GM12878 (cell line): Measurements from ENCODE around the gene GATA2. TPM values are rescaled to one million over a fixed set of nuclear protein-coding genes. Genes with fewer than 3 reads are reported as not detected.

Experiments
- ATAC-seq: fragments of 200-7000 bp; cut with Tn5 transposase; 3 replicates; pipeline ENCODE4 v1.9.1; 2020; ENCODE audit warnings: mild to moderate bottlenecking, moderate library complexity
- BruUV-seq: library from RNA; stranded (reverse); fragments of 400-500 nt; replicated peaks from 2 replicates; lab custom pipeline; 2021; lab: Mats Ljungman, UMichigan
- CTCF ChIA-PET: fragments of 300-600 bp; sonication (Branson Sonifier 250); formaldehyde crosslinking; extraction: SDS; loops from one replicate; lab custom pipeline; 2021; ENCODE audit warnings: inconsistent platforms; lab: Yijun Ruan, JAX
- POLR2A ChIA-PET: fragments of 350-600 bp; formaldehyde crosslinking; extraction: SDS; loops from one replicate; lab custom pipeline; 2021; ENCODE audit warnings: inconsistent platforms; lab: Charles Lee
- RAD21 ChIA-PET: fragments of 300-600 bp; sonication (Branson Sonifier 250); formaldehyde crosslinking; loops from one replicate; lab custom pipeline; 2023; ENCODE audit warnings: antibody characterized with exemption; ENCODE audit not compliant: unreplicated experiment; lab: Charles Lee
- SMC1A ChIA-PET: fragments of 300-600 bp; sonication (Branson Sonifier 250); formaldehyde crosslinking; loops from one replicate; lab custom pipeline; 2023; ENCODE audit not compliant: unreplicated experiment, uncharacterized antibody; lab: Charles Lee
- DNase-seq: peaks from one replicate; pipeline ENCODE4 v3.0.0-alpha.2; 2011; ENCODE audit warnings: low read depth, low spot score
- FAIRE-seq: peaks from 3 replicates; lab custom pipeline; 2011; peaks lifted over from hg19 to GRCh38; lab: Jason Lieb, UNC
- H2AFZ ChIP-seq: 2 replicates; pipeline ENCODE4 v1.6.0; 2011; ENCODE audit warnings: low read depth, low read length, control low read depth; ENCODE audit not compliant: control insufficient read depth
- H3K27ac ChIP-seq: 2 replicates; pipeline ENCODE4 v1.5.1; 2011; ENCODE audit warnings: control low read depth; ENCODE audit not compliant: control insufficient read depth, insufficient read depth
- H3K27me3 ChIP-seq, 2 experiments: replicated peaks in 1 of 2; 2 replicates each; pipeline versions ENCODE4 v1.6.0 to v1.6.1; 2011; ENCODE audit warnings: low read length in 1 of 2; ENCODE audit not compliant: control insufficient read depth in 2 of 2, insufficient read depth in 2 of 2
- H3K36me3 ChIP-seq, 2 experiments: 2 replicates each; pipeline ENCODE4 v1.5.1; 2011; ENCODE audit warnings: low read length in 1 of 2; ENCODE audit not compliant: control insufficient read depth in 2 of 2, insufficient read depth in 2 of 2
- H3K4me1 ChIP-seq: 2 replicates; pipeline ENCODE4 v1.6.1; 2011; ENCODE audit warnings: mild to moderate bottlenecking, low read length, moderate library complexity, mixed read lengths; ENCODE audit not compliant: control insufficient read depth, insufficient read depth
- H3K4me2 ChIP-seq: 2 replicates; pipeline ENCODE4 v1.6.0; 2011; ENCODE audit warnings: control low read depth; ENCODE audit not compliant: control insufficient read depth, insufficient read depth
- H3K4me3 ChIP-seq: fragments of 200-600 bp; sonication (generic); 2 replicates; pipeline ENCODE4 v1.5.1; 2016
- H3K79me2 ChIP-seq: 2 replicates; pipeline ENCODE4 v1.6.0; 2011; ENCODE audit warnings: low read length; ENCODE audit not compliant: control insufficient read depth, insufficient read depth
- H3K9ac ChIP-seq: 2 replicates; pipeline ENCODE4 v1.8.0; 2011; ENCODE audit warnings: low read length, control low read depth, mixed read lengths; ENCODE audit not compliant: control insufficient read depth, insufficient read depth
- H3K9me3 ChIP-seq: replicated peaks from 3 replicates; pipeline ENCODE4 v1.5.1; 2011; ENCODE audit warnings: mild to moderate bottlenecking, low read length; ENCODE audit not compliant: control insufficient read depth, insufficient read depth
- H4K20me1 ChIP-seq: 2 replicates; pipeline ENCODE4 v1.6.0; 2011; ENCODE audit not compliant: control insufficient read depth, insufficient read depth
- ATF3 ChIP-seq: IDR thresholded peaks from 2 replicates; pipeline ENCODE4 v1.6.1; 2011; ENCODE audit warnings: low read depth, mild to moderate bottlenecking, low read length, moderate library complexity, borderline replicate concordance; ENCODE audit errors: extremely low read depth
- BHLHE40 ChIP-seq, 2 experiments: fragments of 450-650 bp in 1 of 2; IDR thresholded peaks; 2 replicates each; pipeline ENCODE4 v1.6.1; 2011 to 2017; ENCODE audit warnings: low read depth in 2 of 2, borderline replicate concordance in 1 of 2, improper control_type of control experiment in 1 of 2, low read length in 1 of 2, mild to moderate bottlenecking in 1 of 2
- ESRRA ChIP-seq: IDR thresholded peaks from 2 replicates; pipeline ENCODE4 v1.6.1; 2012; ENCODE audit warnings: mild to moderate bottlenecking, low read length, improper control_type of control experiment
- KAT2A ChIP-seq: conservative IDR thresholded peaks from 2 replicates; pipeline ENCODE4 v1.6.1; 2011; ENCODE audit warnings: low read depth, low read length; ENCODE audit not compliant: control insufficient read depth
- KLF5 ChIP-seq: fragments of 450-650 bp; IDR thresholded peaks from 2 replicates; pipeline ENCODE4 v1.6.1; 2014; ENCODE audit warnings: mild to moderate bottlenecking; ENCODE audit not compliant: partially characterized antibody
- NFXL1 ChIP-seq: fragments of 450-650 bp; IDR thresholded peaks from 2 replicates; pipeline ENCODE4 v1.6.1; 2017; ENCODE audit warnings: antibody characterized with exemption, mild to moderate bottlenecking, borderline replicate concordance
- NR2C1 ChIP-seq: fragments of 450-650 bp; IDR thresholded peaks from 2 replicates; pipeline ENCODE4 v1.6.1; 2017; ENCODE audit warnings: antibody characterized with exemption, mild to moderate bottlenecking, moderate library complexity
- POLR2AphosphoS5 ChIP-seq: IDR thresholded peaks from 2 replicates; pipeline ENCODE4 v1.6.1; 2011; ENCODE audit warnings: mild to moderate bottlenecking, low read length, inconsistent platforms
- SIN3A ChIP-seq: IDR thresholded peaks from 2 replicates; pipeline ENCODE4 v1.6.1; 2012; ENCODE audit warnings: low read depth, low read length, improper control_type of control experiment
- SMARCA5 ChIP-seq: fragments of 450-650 bp; IDR thresholded peaks from 2 replicates; pipeline ENCODE4 v1.6.1; 2017; ENCODE audit warnings: mild to moderate bottlenecking
- SP1 ChIP-seq: IDR thresholded peaks from one replicate; pipeline ENCODE4 v1.6.1; 2011; ENCODE audit warnings: low read depth, low read length
- ZBTB33 ChIP-seq: fragments of 450-650 bp; IDR thresholded peaks from 2 replicates; pipeline ENCODE4 v1.6.1; 2017; ENCODE audit warnings: mild to moderate bottlenecking
- ZNF24 ChIP-seq: fragments of 450-650 bp; IDR thresholded peaks from 2 replicates; pipeline ENCODE4 v1.6.1; 2017; ENCODE audit warnings: antibody characterized with exemption, mild to moderate bottlenecking
- WGBS: methylation state at CpG from one replicate; pipeline ENCODE4 v1.1.6; 2016; ENCODE audit warnings: low lambda C conversion rate; ENCODE audit not compliant: insufficient replicate concordance, insufficient coverage; ENCODE audit errors: missing lambda C conversion rate; 5-methylcytosine and 5-hydroxymethylcytosine counted together
- in situ Hi-C: fragments of 300-500 bp; cut with MboI; formaldehyde crosslinking; loops from 9 replicates; pipeline ENCODE4 v1.14.3; 2018; ENCODE audit warnings: mixed read lengths
- intact Hi-C: fragments of 100-400 bp; cut with micrococcal nuclease; formaldehyde crosslinking; loops from one replicate; pipeline ENCODE4 v1.14.2; 2022; ENCODE audit not compliant: unreplicated experiment
- polyA plus RNA-seq, 11 experiments: library from polyadenylated mRNA; depleted of rRNA in 4 of 11; unstranded in 6 of 11; stranded (reverse) in 5 of 11; fragments of >200 nt; fragmentation: Nextera tagmentation in 4 of 11; fragmentation: Illumina TruSeq in 1 of 11; extraction: Ambion mirVana in 4 of 11; extraction: Trizol in 1 of 11; gene quantifications; 1 replicate in 1 of 11; 2 replicates in 10 of 11; pipeline versions ENCODE4 v1.2.1 to v1.2.3, GENCODE V29; 2011 to 2016; ENCODE audit warnings: inconsistent platforms in 2 of 11, missing spikeins in 2 of 11, low read depth in 1 of 11
- total RNA-seq, 4 experiments: library from RNA; depleted of rRNA in 3 of 4; stranded (reverse); fragments of >200 nt in 3 of 4; fragmentation: Illumina TruSeq in 1 of 4; extraction: Trizol in 1 of 4; gene quantifications; 2 replicates each; pipeline versions ENCODE4 v1.2.1 to v1.2.3, GENCODE V29; 2013 to 2021
- TF ChIP-seq, protein P1 (sequence below): fragments of 450-650 bp; IDR thresholded peaks from 2 replicates; pipeline ENCODE4 v1.6.1; 2016; ENCODE audit warnings: mild to moderate bottlenecking

GATA2 gene
- total and polyA plus RNA-seq, 10 of the 15 experiments (the other 5 are each of a cell fraction or from before 2014, with no cell fraction given) = 0.56 TPM; not detected in 9

DNA sequence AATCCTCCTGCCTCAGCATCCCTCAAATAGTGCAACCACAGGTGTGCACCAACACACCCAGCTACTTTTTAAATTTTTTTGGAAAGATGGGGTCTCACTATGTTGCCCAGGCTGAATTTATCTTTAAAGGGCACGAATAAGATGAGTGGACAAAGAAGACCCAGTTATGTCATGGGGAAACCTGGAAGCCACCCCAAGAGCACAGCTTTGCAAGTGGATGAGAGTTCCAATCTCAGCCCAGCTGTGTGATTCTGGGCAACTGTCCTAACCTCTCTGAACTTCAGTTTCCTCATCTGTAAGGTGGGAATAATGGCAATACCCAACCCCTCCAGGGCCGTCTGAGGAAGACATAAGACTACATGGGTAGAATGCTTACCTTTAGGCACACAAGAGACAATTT, 58.5 kb downstream of the GATA2 start (continued):
- no peak for TF ChIP-seq KLF5

DNA sequence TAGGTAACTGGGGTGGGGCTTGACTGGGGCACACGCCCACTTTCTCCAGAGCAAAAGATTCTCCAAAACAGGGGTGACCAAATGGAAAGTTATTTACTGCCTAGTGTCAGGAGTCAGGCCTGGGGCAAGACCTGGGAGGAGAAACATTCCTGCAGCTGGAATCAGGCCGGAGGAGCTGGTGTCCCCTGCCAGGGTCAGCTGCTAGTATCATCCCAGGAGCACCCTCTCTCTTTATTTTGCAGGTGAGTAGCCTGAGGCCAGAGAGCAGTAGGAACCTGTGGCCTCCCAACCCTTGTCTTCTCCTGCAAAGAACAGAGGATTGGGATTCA, 59.2 kb downstream of the GATA2 start:
- TF ChIP-seq POLR2AphosphoS5 (no peak), NFXL1 (no peak), ESRRA (no peak), SP1 (no peak), KAT2A (no peak), SMARCA5 (no peak), NR2C1 (no peak), ZNF24 (no peak), SIN3A (no peak), ZBTB33 (no peak), ATF3 (no peak), BHLHE40 (IDR thresholded peaks at IDR 0.05; ENCODE audit: borderline replicate concordance in 1 of 2, low read depth in 2 of 2, low read length in 1 of 2) (no peak)
- TF ChIP-seq, protein P1, sequence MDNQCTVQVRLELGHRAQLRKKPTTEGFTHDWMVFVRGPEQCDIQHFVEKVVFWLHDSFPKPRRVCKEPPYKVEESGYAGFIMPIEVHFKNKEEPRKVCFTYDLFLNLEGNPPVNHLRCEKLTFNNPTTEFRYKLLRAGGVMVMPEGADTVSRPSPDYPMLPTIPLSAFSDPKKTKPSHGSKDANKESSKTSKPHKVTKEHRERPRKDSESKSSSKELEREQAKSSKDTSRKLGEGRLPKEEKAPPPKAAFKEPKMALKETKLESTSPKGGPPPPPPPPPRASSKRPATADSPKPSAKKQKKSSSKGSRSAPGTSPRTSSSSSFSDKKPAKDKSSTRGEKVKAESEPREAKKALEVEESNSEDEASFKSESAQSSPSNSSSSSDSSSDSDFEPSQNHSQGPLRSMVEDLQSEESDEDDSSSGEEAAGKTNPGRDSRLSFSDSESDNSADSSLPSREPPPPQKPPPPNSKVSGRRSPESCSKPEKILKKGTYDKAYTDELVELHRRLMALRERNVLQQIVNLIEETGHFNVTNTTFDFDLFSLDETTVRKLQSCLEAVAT = no peak
- TF ChIP-seq, all 136 proteins: peak for 0
- Histone ChIP-seq H3K27me3 (peaks cover 2 to 17% of the 10 kb centered on the region in 2 experiments), H3K27ac (no peak overlapping the region), H4K20me1 (no peaks in the 10 kb centered on the region; the same call in 1 of the 2 replicates), H3K9me3 (no peaks in the 10 kb centered on the region), H3K4me1 (no peaks in the 10 kb centered on the region), H3K4me3 (no peak overlapping the region), H2AFZ (no peak overlapping the region), H3K9ac (no peak overlapping the region), H3K36me3 (no peaks in the 10 kb centered on the region), H3K4me2 (no peak overlapping the region), H3K79me2 (no peaks in the 10 kb centered on the region)
- DNase-seq (no peak), ATAC-seq (no peak), FAIRE-seq (no peak)
- intact Hi-C loops = no loop called here
- CTCF ChIA-PET = interaction anchor here (1.2 kb wide), 1 partner anchor 64 kb away, joined by 4 read pairs; no protein-coding TSS in a partner anchor
- SMC1A ChIA-PET = no interaction called here
- POLR2A ChIA-PET = no interaction called here
- no TSS peak for BruUV-seq
- RAD21 ChIA-PET = interaction anchor here (1.5 kb wide), 1 partner anchor 64 kb away, joined by 3 read pairs; no protein-coding TSS in a partner anchor
- in situ Hi-C loops = no loop called here
- WGBS = 0% methylated on average over 2 of the region's 2 CpGs
